Measurements from ENCODE around the gene ESRP2.

The ESRP2 gene

GRCh38 chr16:68236137-68236825 is 354 bp upstream of the ESRP2 start:
- peaks cover 17% of the 10 kb centered on the region for H3K4me1 ChIP-seq (ENCODE audit: control insufficient read depth, insufficient read depth, low read length)
- peak overlapping the region; percentile 72 for H3K27ac ChIP-seq (ENCODE audit: low read depth, low read length)
- peaks cover 21% of the 10 kb centered on the region for H3K36me3 ChIP-seq (ENCODE audit: control insufficient read depth, insufficient read depth, low read length)
- H3K4me3 ChIP-seq (ENCODE audit: low read depth, low read length), result peak overlapping the region; percentile 62
- peak overlapping the region; percentile 74 for H3K9ac ChIP-seq (ENCODE audit: low read length)
- no peaks in the 10 kb centered on the region for H3K9me3 ChIP-seq (ENCODE audit: control insufficient read depth, insufficient read depth, low read depth, low read length)
- H3K27me3 ChIP-seq (ENCODE audit: control insufficient read depth, insufficient read depth, low read length), result peaks cover 28% of the 10 kb centered on the region; the same call in 1 of the 2 replicates

GRCh38 chr16:68235108-68235886 is 630 bp downstream of the ESRP2 start:
- H3K36me3 ChIP-seq (ENCODE audit: control insufficient read depth, insufficient read depth, low read length), result peaks cover 31% of the 10 kb centered on the region
- H3K4me1 ChIP-seq (ENCODE audit: control insufficient read depth, insufficient read depth, low read length), result peaks cover 17% of the 10 kb centered on the region
- H3K27ac ChIP-seq (ENCODE audit: low read depth, low read length), result peak overlapping the region; percentile 72; the same call in 1 of the 2 replicates
- peaks cover 28% of the 10 kb centered on the region; the same call in 1 of the 2 replicates for H3K27me3 ChIP-seq (ENCODE audit: control insufficient read depth, insufficient read depth, low read length)
- peak overlapping the region; percentile 62 for H3K4me3 ChIP-seq (ENCODE audit: low read depth, low read length)
- H3K9me3 ChIP-seq (ENCODE audit: control insufficient read depth, insufficient read depth, low read depth, low read length), result no peaks in the 10 kb centered on the region
- H3K9ac ChIP-seq (ENCODE audit: low read length), result peak overlapping the region; percentile 74

- peaks cover 28% of the 10 kb centered on the region; the same call in 1 of the 2 replicates for H3K27me3 ChIP-seq (ENCODE audit: control insufficient read depth, insufficient read depth, low read length)
- peak overlapping the region; percentile 74 for H3K9ac ChIP-seq (ENCODE audit: low read length)
- peak overlapping the region; percentile 62 for H3K4me3 ChIP-seq (ENCODE audit: low read depth, low read length)
- H3K27ac ChIP-seq (ENCODE audit: low read depth, low read length), result no peak overlapping the region
- peaks cover 17% of the 10 kb centered on the region for H3K4me1 ChIP-seq (ENCODE audit: control insufficient read depth, insufficient read depth, low read length)
- H3K9me3 ChIP-seq (ENCODE audit: control insufficient read depth, insufficient read depth, low read depth, low read length), result no peaks in the 10 kb centered on the region
- peaks cover 39% of the 10 kb centered on the region for H3K36me3 ChIP-seq (ENCODE audit: control insufficient read depth, insufficient read depth, low read length)
Observed at GRCh38 chr16:68234188-68235107, 1.5 kb downstream of the ESRP2 start.

GRCh38 chr16:68233835-68234187 is 2.1 kb downstream of the ESRP2 start:
- Histone ChIP-seq H3K4me1 (ENCODE audit: control insufficient read depth, insufficient read depth, low read length) (peaks cover 17% of the 10 kb centered on the region), H3K4me3 (ENCODE audit: low read depth, low read length) (peak overlapping the region; percentile 62; the same call in 1 of the 2 replicates), H3K9ac (ENCODE audit: low read length) (no peak overlapping the region), H3K9me3 (ENCODE audit: control insufficient read depth, insufficient read depth, low read depth, low read length) (no peaks in the 10 kb centered on the region), H3K36me3 (ENCODE audit: control insufficient read depth, insufficient read depth, low read length) (peaks cover 44% of the 10 kb centered on the region), H3K27me3 (ENCODE audit: control insufficient read depth, insufficient read depth, low read length) (peaks cover 28% of the 10 kb centered on the region; the same call in 1 of the 2 replicates), H3K27ac (ENCODE audit: low read depth, low read length) (no peak overlapping the region)

- Histone ChIP-seq H3K9me3 (ENCODE audit: control insufficient read depth, insufficient read depth, low read depth, low read length) (no peaks in the 10 kb centered on the region), H3K36me3 (ENCODE audit: control insufficient read depth, insufficient read depth, low read length) (peaks cover 49% of the 10 kb centered on the region), H3K4me1 (ENCODE audit: control insufficient read depth, insufficient read depth, low read length) (peaks cover 17% of the 10 kb centered on the region), H3K4me3 (ENCODE audit: low read depth, low read length) (no peak overlapping the region), H3K9ac (ENCODE audit: low read length) (no peak overlapping the region), H3K27ac (ENCODE audit: low read depth, low read length) (no peak overlapping the region), H3K27me3 (ENCODE audit: control insufficient read depth, insufficient read depth, low read length) (peaks cover 28% of the 10 kb centered on the region; the same call in 1 of the 2 replicates)
Observed at GRCh38 chr16:68233085-68233834, 2.7 kb downstream of the ESRP2 start.

- H3K9ac ChIP-seq (ENCODE audit: low read length), result no peak overlapping the region
- peaks cover 17% of the 10 kb centered on the region for H3K4me1 ChIP-seq (ENCODE audit: control insufficient read depth, insufficient read depth, low read length)
- H3K36me3 ChIP-seq (ENCODE audit: control insufficient read depth, insufficient read depth, low read length), result peaks cover 54% of the 10 kb centered on the region
- no peak overlapping the region for H3K27ac ChIP-seq (ENCODE audit: low read depth, low read length)
- H3K4me3 ChIP-seq (ENCODE audit: low read depth, low read length), result no peak overlapping the region
- H3K27me3 ChIP-seq (ENCODE audit: control insufficient read depth, insufficient read depth, low read length), result peaks cover 28% of the 10 kb centered on the region; the same call in 1 of the 2 replicates
- no peaks in the 10 kb centered on the region for H3K9me3 ChIP-seq (ENCODE audit: control insufficient read depth, insufficient read depth, low read depth, low read length)
Observed at GRCh38 chr16:68232335-68232734, 3.6 kb downstream of the ESRP2 start.

- H3K4me1 ChIP-seq (ENCODE audit: control insufficient read depth, insufficient read depth, low read length), result peaks cover 13% of the 10 kb centered on the region
- no peaks in the 10 kb centered on the region for H3K9me3 ChIP-seq (ENCODE audit: control insufficient read depth, insufficient read depth, low read depth, low read length)
- no peak overlapping the region for H3K9ac ChIP-seq (ENCODE audit: low read length)
- H3K27me3 ChIP-seq (ENCODE audit: control insufficient read depth, insufficient read depth, low read length), result peaks cover 25% of the 10 kb centered on the region; the same call in 1 of the 2 replicates
- H3K4me3 ChIP-seq (ENCODE audit: low read depth, low read length), result no peak overlapping the region
- peaks cover 58% of the 10 kb centered on the region for H3K36me3 ChIP-seq (ENCODE audit: control insufficient read depth, insufficient read depth, low read length)
- H3K27ac ChIP-seq (ENCODE audit: low read depth, low read length), result no peak overlapping the region
Observed at GRCh38 chr16:68231384-68232136, 4.4 kb downstream of the ESRP2 start.

GRCh38 chr16:68230956-68231355 is 5.0 kb downstream of the ESRP2 start:
- Histone ChIP-seq H3K4me3 (ENCODE audit: low read depth, low read length) (no peak overlapping the region), H3K36me3 (ENCODE audit: control insufficient read depth, insufficient read depth, low read length) (peaks cover 58% of the 10 kb centered on the region), H3K9ac (ENCODE audit: low read length) (no peak overlapping the region), H3K27ac (ENCODE audit: low read depth, low read length) (no peak overlapping the region), H3K27me3 (ENCODE audit: control insufficient read depth, insufficient read depth, low read length) (peaks cover 19% of the 10 kb centered on the region; the same call in 1 of the 2 replicates), H3K4me1 (ENCODE audit: control insufficient read depth, insufficient read depth, low read length) (peaks cover 13% of the 10 kb centered on the region), H3K9me3 (ENCODE audit: control insufficient read depth, insufficient read depth, low read depth, low read length) (no peaks in the 10 kb centered on the region)

- Histone ChIP-seq H3K4me3 (ENCODE audit: low read depth, low read length) (no peak overlapping the region), H3K9ac (ENCODE audit: low read length) (no peak overlapping the region), H3K27me3 (ENCODE audit: control insufficient read depth, insufficient read depth, low read length) (peaks cover 12% of the 10 kb centered on the region; the same call in 1 of the 2 replicates), H3K27ac (ENCODE audit: low read depth, low read length) (no peak overlapping the region), H3K9me3 (ENCODE audit: control insufficient read depth, insufficient read depth, low read depth, low read length) (no peaks in the 10 kb centered on the region), H3K36me3 (ENCODE audit: control insufficient read depth, insufficient read depth, low read length) (peaks cover 58% of the 10 kb centered on the region), H3K4me1 (ENCODE audit: control insufficient read depth, insufficient read depth, low read length) (peaks cover 13% of the 10 kb centered on the region)
Observed at GRCh38 chr16:68230176-68230571, 5.8 kb downstream of the ESRP2 start.
